Measurements from ENCODE around the gene KCNK3. TPM values are rescaled to one million over a fixed set of nuclear protein-coding genes. Genes with fewer than 3 reads are reported as not detected.

The KCNK3 gene
- polyA plus RNA-seq, 1 donor from 2014 or later: 12.9 TPM

GRCh38 chr2:26646986-26647672 lies 45.4 kb upstream of the KCNK3 start:
- no peaks in the 10 kb centered on the region for H3K9me3 ChIP-seq (ENCODE audit: low read length)
- no peak overlapping the region for H3K4me3 ChIP-seq (ENCODE audit: low read length)
- H2AFZ ChIP-seq (ENCODE audit: low read depth, low read length): no peak overlapping the region
- H3K27ac ChIP-seq (ENCODE audit: low read length): no peak overlapping the region
- TF ChIP-seq TAF1 (IDR thresholded peaks at IDR 0.05; ENCODE audit: low read depth): no peak
- no peak for TF ChIP-seq EZH2 (IDR thresholded peaks at IDR 0.05; ENCODE audit: borderline replicate concordance, insufficient read depth, low read length, poor library complexity, severe bottlenecking)
- TF ChIP-seq POLR2AphosphoS5 (IDR thresholded peaks at IDR 0.05): no peak
- TF ChIP-seq EP300 (conservative IDR thresholded peaks at IDR 0.05; ENCODE audit: poor library complexity, severe bottlenecking): no peak
- TF ChIP-seq MXI1 (conservative IDR thresholded peaks at IDR 0.05; ENCODE audit: poor library complexity, severe bottlenecking): no peak
- TF ChIP-seq CTCF (IDR thresholded peaks at IDR 0.05; ENCODE audit: poor library complexity, severe bottlenecking): no peak
- TF ChIP-seq RAD21 (conservative IDR thresholded peaks at IDR 0.05): no peak
- TF ChIP-seq SMC3 (conservative IDR thresholded peaks at IDR 0.05; ENCODE audit: poor library complexity): no peak
- no peak for TF ChIP-seq REST (IDR thresholded peaks at IDR 0.05; ENCODE audit: borderline replicate concordance)
- H3K4me2 ChIP-seq (ENCODE audit: low read length): no peak overlapping the region
- no peaks in the 10 kb centered on the region for H3K36me3 ChIP-seq (ENCODE audit: insufficient read depth, low read length)
- H3K9me2 ChIP-seq (ENCODE audit: insufficient read depth, low read length): no peaks in the 10 kb centered on the region
- H3F3A ChIP-seq (ENCODE audit: insufficient read depth, low read length, poor library complexity, severe bottlenecking): no peaks in the 10 kb centered on the region
- H3K27me3 ChIP-seq (ENCODE audit: insufficient read depth, low read depth, low read length): no peaks in the 10 kb centered on the region
- H3K79me2 ChIP-seq (replicated peaks; ENCODE audit: insufficient read depth, low read length): no peaks in the 10 kb centered on the region
- no peak overlapping the region for H3K9ac ChIP-seq (ENCODE audit: low read length)
- H4K20me1 ChIP-seq (ENCODE audit: insufficient read depth): no peaks in the 10 kb centered on the region

GRCh38 chr2:26647981-26648380 lies 44.5 kb upstream of the KCNK3 start:
- no peak overlapping the region for H2AFZ ChIP-seq (ENCODE audit: low read depth, low read length)
- H3K4me3 ChIP-seq (ENCODE audit: low read length): no peak overlapping the region
- H3F3A ChIP-seq (ENCODE audit: insufficient read depth, low read length, poor library complexity, severe bottlenecking): no peaks in the 10 kb centered on the region
- no peak overlapping the region for H3K4me2 ChIP-seq (ENCODE audit: low read length)
- no peaks in the 10 kb centered on the region for H3K36me3 ChIP-seq (ENCODE audit: insufficient read depth, low read length)
- H4K20me1 ChIP-seq (ENCODE audit: insufficient read depth): no peaks in the 10 kb centered on the region
- no peaks in the 10 kb centered on the region for H3K79me2 ChIP-seq (replicated peaks; ENCODE audit: insufficient read depth, low read length)
- no peak overlapping the region for H3K9ac ChIP-seq (ENCODE audit: low read length)
- no peaks in the 10 kb centered on the region for H3K9me3 ChIP-seq (ENCODE audit: low read length)
- no peaks in the 10 kb centered on the region for H3K9me2 ChIP-seq (ENCODE audit: insufficient read depth, low read length)
- no peak for TF ChIP-seq CTCF (IDR thresholded peaks at IDR 0.05; ENCODE audit: poor library complexity, severe bottlenecking)
- TF ChIP-seq TAF1 (IDR thresholded peaks at IDR 0.05; ENCODE audit: low read depth): no peak
- TF ChIP-seq EZH2 (IDR thresholded peaks at IDR 0.05; ENCODE audit: borderline replicate concordance, insufficient read depth, low read length, poor library complexity, severe bottlenecking): no peak
- no peaks in the 10 kb centered on the region for H3K27me3 ChIP-seq (ENCODE audit: insufficient read depth, low read depth, low read length)
- H3K27ac ChIP-seq (ENCODE audit: low read length): no peak overlapping the region
